ENCODE data around the gene MYO1F.

DNA sequence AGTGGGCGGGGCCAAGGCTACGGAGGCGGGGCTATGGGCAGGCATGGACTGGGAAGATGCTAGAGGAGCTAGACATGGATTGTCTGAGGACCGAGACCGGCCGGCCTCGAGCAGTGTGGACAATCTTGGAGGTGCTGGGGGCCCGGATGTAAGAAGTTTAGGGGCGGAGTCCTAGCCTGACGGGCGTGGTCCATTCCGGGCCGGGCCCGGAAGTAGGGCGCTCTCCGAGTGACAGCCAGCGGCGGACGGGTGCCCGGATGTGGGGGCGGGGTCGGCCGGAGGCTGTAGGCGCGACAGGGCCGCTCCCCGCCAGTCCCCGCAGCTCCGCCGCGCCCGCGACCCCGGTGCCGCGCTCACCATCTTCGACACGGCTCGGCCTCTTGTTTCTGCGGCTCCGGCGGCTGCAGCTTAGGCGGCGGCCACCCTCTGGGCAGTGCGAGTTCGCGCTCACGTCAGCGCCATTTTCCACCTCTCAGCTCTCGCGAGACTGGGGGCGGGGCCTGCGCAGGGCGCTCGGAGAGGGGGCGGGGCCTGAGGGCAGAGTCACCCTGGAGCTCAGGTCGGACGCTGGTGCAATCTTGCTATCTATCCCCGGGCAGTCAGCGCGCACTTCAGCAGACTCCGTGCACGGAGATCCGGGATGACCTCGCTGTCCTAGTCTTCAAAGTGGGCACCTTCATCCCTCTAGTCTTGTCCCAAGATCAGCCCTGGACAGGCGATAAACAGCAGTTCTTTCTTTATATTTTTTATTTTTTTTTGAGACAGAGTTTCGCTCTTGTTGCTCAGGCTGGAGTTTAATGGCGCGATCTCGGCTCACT lies 63.3 kb downstream of the MYO1F start, which contains the start of gene ZNF414:
- peak in 2 of 4 donors; percentile 51 to 85 for TF ChIP-seq POLR2A (IDR thresholded peaks at IDR 0.05)
- TF ChIP-seq, protein P1, sequence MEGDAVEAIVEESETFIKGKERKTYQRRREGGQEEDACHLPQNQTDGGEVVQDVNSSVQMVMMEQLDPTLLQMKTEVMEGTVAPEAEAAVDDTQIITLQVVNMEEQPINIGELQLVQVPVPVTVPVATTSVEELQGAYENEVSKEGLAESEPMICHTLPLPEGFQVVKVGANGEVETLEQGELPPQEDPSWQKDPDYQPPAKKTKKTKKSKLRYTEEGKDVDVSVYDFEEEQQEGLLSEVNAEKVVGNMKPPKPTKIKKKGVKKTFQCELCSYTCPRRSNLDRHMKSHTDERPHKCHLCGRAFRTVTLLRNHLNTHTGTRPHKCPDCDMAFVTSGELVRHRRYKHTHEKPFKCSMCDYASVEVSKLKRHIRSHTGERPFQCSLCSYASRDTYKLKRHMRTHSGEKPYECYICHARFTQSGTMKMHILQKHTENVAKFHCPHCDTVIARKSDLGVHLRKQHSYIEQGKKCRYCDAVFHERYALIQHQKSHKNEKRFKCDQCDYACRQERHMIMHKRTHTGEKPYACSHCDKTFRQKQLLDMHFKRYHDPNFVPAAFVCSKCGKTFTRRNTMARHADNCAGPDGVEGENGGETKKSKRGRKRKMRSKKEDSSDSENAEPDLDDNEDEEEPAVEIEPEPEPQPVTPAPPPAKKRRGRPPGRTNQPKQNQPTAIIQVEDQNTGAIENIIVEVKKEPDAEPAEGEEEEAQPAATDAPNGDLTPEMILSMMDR (IDR thresholded peaks at IDR 0.05): no peak
- peak; percentile 56 to 97 (median 83) for TF ChIP-seq POLR2AphosphoS5 (IDR thresholded peaks at IDR 0.05)
- TF ChIP-seq EP300 (IDR thresholded peaks at IDR 0.05): no peak
